ENCODE data around the gene ZNF92.

Gene ZNF92

GRCh38 chr7:65429642-65430343, 56.1 kb downstream of the ZNF92 start:
- no peak for TF ChIP-seq CTCF (IDR thresholded peaks at IDR 0.05; ENCODE audit: low read depth, low read length, missing control alignments)
- DNase-seq (ENCODE audit: extremely low read depth, low read depth), result no peak

GRCh38 chr7:65430344-65431186, 56.9 kb downstream of the ZNF92 start:
- no peak for DNase-seq (ENCODE audit: extremely low read depth, low read depth)
- TF ChIP-seq CTCF (IDR thresholded peaks at IDR 0.05; ENCODE audit: low read depth, low read length, missing control alignments), result no peak
- H3K4me3 ChIP-seq (replicated peaks; ENCODE audit: low read depth, low read length), result no peak overlapping the region

More at GRCh38 chr7:65429642-65430343, 56.1 kb downstream of the ZNF92 start:
- no peak overlapping the region for H3K4me3 ChIP-seq (replicated peaks; ENCODE audit: low read depth, low read length)

DNA sequence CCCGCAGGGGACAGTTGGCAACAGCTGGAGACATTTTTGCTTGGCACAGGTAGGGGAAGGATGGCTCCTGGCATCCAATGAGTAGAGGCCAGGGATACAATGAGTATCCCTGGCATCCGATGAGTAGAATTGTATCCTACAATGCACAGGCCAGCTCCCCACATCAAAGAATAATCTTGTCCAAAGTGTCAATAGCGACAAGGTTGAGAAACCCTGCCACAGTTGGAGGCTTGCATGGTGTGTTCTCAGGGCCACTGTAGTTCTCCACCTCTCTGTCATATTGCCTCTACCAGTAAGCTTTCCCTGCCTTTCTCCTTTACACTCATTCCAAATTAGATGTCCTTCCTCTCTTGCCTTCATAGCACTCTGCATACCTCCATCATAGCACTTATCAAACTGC, 60.7 kb downstream of the ZNF92 start:
- DNase-seq (ENCODE audit: extremely low read depth, low read depth), result no peak
- TF ChIP-seq CTCF (IDR thresholded peaks at IDR 0.05; ENCODE audit: low read depth, low read length, missing control alignments), result no peak
- no peak overlapping the region for H3K4me3 ChIP-seq (replicated peaks; ENCODE audit: low read depth, low read length)

DNA sequence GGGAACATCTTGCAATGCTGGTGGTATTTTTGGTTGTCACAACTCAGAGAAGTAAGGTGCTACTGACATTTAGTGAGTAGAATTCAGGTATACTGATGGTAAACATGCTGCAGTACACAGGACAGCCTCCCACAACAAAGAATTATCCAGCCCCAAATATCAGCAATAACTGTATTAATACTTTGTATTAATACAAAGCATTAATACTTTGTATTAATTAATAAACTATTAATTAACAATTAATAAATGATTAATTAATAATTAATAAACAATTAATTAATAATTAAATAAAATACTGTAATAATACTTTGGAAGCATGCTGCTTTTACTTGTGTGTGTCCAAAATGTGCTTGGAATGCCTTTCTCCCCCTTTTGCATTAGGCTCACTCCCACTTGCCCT, 62.5 kb downstream of the ZNF92 start:
- H3K4me3 ChIP-seq (replicated peaks; ENCODE audit: low read depth, low read length), result no peak overlapping the region
- DNase-seq (ENCODE audit: extremely low read depth, low read depth), result no peak
- no peak for TF ChIP-seq CTCF (IDR thresholded peaks at IDR 0.05; ENCODE audit: low read depth, low read length, missing control alignments)

DNA sequence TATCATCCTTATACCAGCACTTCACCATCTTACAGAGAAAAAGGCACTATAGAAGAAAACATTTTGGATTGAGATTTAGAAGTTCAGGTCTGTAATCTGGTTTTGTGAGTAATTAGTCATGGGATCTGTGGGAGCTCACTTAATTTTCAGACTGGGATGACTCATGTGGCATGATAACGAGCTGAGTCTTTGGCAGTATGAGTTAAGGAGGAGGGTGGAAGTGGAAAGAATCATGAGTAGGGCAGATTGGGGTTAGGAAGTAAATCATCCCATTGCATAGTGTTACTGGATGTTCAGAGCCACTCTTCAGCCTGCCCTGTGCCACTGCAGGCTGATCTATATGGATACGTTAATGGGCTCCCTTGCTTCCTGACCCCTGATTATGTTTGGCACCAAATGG, 64.9 kb downstream of the ZNF92 start:
- no peak for TF ChIP-seq CTCF (IDR thresholded peaks at IDR 0.05; ENCODE audit: low read depth, low read length, missing control alignments)
- no peak overlapping the region for H3K4me3 ChIP-seq (replicated peaks; ENCODE audit: low read depth, low read length)
- DNase-seq (ENCODE audit: extremely low read depth, low read depth), result peak; percentile 36

GRCh38 chr7:65441010-65441409, 67.4 kb downstream of the ZNF92 start:
- H3K4me3 ChIP-seq (replicated peaks; ENCODE audit: low read depth, low read length), result no peak overlapping the region
- DNase-seq (ENCODE audit: extremely low read depth, low read depth), result peak; percentile 30
- TF ChIP-seq CTCF (IDR thresholded peaks at IDR 0.05; ENCODE audit: low read depth, low read length, missing control alignments), result no peak

All from HFF-Myc (cell line).